H1 (cell line): ENCODE results near the gene ISG20L2.

ENCODE experiments used
- CHD7 ChIP-seq: fragments of 300-600 bp; sonication (generic); IDR thresholded peaks from 2 replicates; pipeline ENCODE4 v1.7.1; 2012; ENCODE audit warnings: low read length, moderate library complexity, mild to moderate bottlenecking, inconsistent platforms; ENCODE audit not compliant: insufficient replicate concordance
- PHF8 ChIP-seq: fragments of 200-600 bp; sonication (generic); conservative IDR thresholded peaks from 2 replicates; pipeline ENCODE4 v1.7.1; 2012; ENCODE audit warnings: low read depth, mild to moderate bottlenecking, inconsistent platforms, low read length, moderate library complexity

- no peak for TF ChIP-seq PHF8
- TF ChIP-seq CHD7, result no peak
These were observed 27.8 kb upstream of the ISG20L2 start for GRCh38 chr1:156756355-156756754.
